ENCODE measurements around the gene ASB10.
A peak's percentile ranks its signal among the peaks of the same experiment; 100 is the strongest.

The ASB10 gene

GRCh38 chr7:151186640-151187408 lies at the start of gene ASB10:
Gene ASB10 (minus strand): TSS chr7:151187250. CDS start chr7:151187130, 120 bp downstream.
- no peak for DNase-seq (ENCODE audit: low read depth)

GRCh38 chr7:151236406-151236805 lies 49.4 kb upstream of the ASB10 start:
- DNase-seq (ENCODE audit: low read depth), result no peak

- DNase-seq (ENCODE audit: low read depth), result no peak
Measured at GRCh38 chr7:151235091-151235787, 48.2 kb upstream of the ASB10 start.

- DNase-seq (ENCODE audit: low read depth), result no peak
Measured at GRCh38 chr7:151233804-151234203, 46.8 kb upstream of the ASB10 start.

- DNase-seq (ENCODE audit: low read depth), result no peak
Measured at GRCh38 chr7:151232917-151233701, 46.1 kb upstream of the ASB10 start.

GRCh38 chr7:151232091-151232916 lies 45.3 kb upstream of the ASB10 start, which contains the start of gene CHPF2:
Gene CHPF2 (plus strand): TSS chr7:151232483. CDS start chr7:151234012, 1,529 bp downstream.
- no peak for DNase-seq (ENCODE audit: low read depth)

GRCh38 chr7:151231080-151231479 lies 44.0 kb upstream of the ASB10 start:
- DNase-seq (ENCODE audit: low read depth), result no peak

GRCh38 chr7:151229249-151229648 lies 42.2 kb upstream of the ASB10 start:
- DNase-seq (ENCODE audit: low read depth), result no peak

- DNase-seq (ENCODE audit: low read depth), result no peak
Measured at GRCh38 chr7:151228024-151228866, 41.2 kb upstream of the ASB10 start.

GRCh38 chr7:151226875-151227782 lies 40.1 kb upstream of the ASB10 start, which contains the start of gene ABCF2:
Gene ABCF2 (minus strand): TSS chr7:151227205. CDS start chr7:151226458, 747 bp downstream.
- DNase-seq (ENCODE audit: low read depth), result peak; percentile 80

- DNase-seq (ENCODE audit: low read depth), result no peak
Measured at GRCh38 chr7:151226560-151226874, 39.5 kb upstream of the ASB10 start.

GRCh38 chr7:151225948-151226510 lies 39.0 kb upstream of the ASB10 start:
- no peak for DNase-seq (ENCODE audit: low read depth)

GRCh38 chr7:151223728-151224127 lies 36.7 kb upstream of the ASB10 start:
- no peak for DNase-seq (ENCODE audit: low read depth)

GRCh38 chr7:151218170-151218569 lies 31.1 kb upstream of the ASB10 start:
- no peak for DNase-seq (ENCODE audit: low read depth)

- DNase-seq (ENCODE audit: low read depth), result no peak
Measured at GRCh38 chr7:151215396-151215795, 28.3 kb upstream of the ASB10 start.

GRCh38 chr7:151213826-151214225 lies 26.8 kb upstream of the ASB10 start:
- no peak for DNase-seq (ENCODE audit: low read depth)

GRCh38 chr7:151212626-151213025 lies 25.6 kb upstream of the ASB10 start:
- no peak for DNase-seq (ENCODE audit: low read depth)

- no peak for DNase-seq (ENCODE audit: low read depth)
Measured at GRCh38 chr7:151211155-151211772, 24.2 kb upstream of the ASB10 start.

All from HS-27A (cell line).